Prostate gland (tissue), 2 donors: ENCODE results near the gene OR12D2. TPM values are rescaled to one million over a fixed set of nuclear protein-coding genes. Genes with fewer than 3 reads are reported as not detected.
"Not testable (repeated sequence)": the region's sequence is repeated elsewhere in the genome, so short reads cannot be mapped to it uniquely, and the experiment has no call there.

Source experiments
- DNase-seq: peaks from one replicate; pipeline ENCODE4 v3.0.0-alpha.2; 2019; ENCODE audit warnings: low spot score
- H3K27ac ChIP-seq, 2 donors: fragments of 200-600 bp; sonication (generic); 2 replicates each; pipeline ENCODE4 v1.5.1; 2017 to 2019
- H3K27me3 ChIP-seq: fragments of 200-600 bp; sonication (generic); replicated peaks from 2 replicates; pipeline ENCODE4 v1.5.1; 2019; ENCODE audit not compliant: insufficient read depth
- H3K36me3 ChIP-seq, 2 donors: fragments of 200-600 bp; sonication (generic); 1 replicate in 1 of 2; 2 replicates in 1 of 2; pipeline versions ENCODE4 v1.5.1 to v1.8.1; 2017 to 2019
- H3K4me1 ChIP-seq: fragments of 200-600 bp; sonication (generic); replicated peaks from 2 replicates; pipeline ENCODE4 v1.5.1; 2019
- H3K4me3 ChIP-seq, 2 donors: fragments of 200-600 bp; sonication (generic); 2 replicates each; pipeline ENCODE4 v1.5.1; 2017 to 2019
- H3K9me3 ChIP-seq: fragments of 200-600 bp; sonication (generic); 2 replicates; pipeline ENCODE4 v1.5.1; 2017
- POLR2A ChIP-seq: fragments of 450-650 bp; IDR thresholded peaks from one replicate; pipeline ENCODE4 v1.6.1; 2016; ENCODE audit warnings: antibody characterized with exemption, mild to moderate bottlenecking
- POLR2AphosphoS5 ChIP-seq: sonication (generic); formaldehyde crosslinking; IDR thresholded peaks from one replicate; pipeline ENCODE4 v1.6.1; 2017; ENCODE audit warnings: antibody characterized with exemption
- WGBS: methylation state at CpG from one replicate; pipeline ENCODE4 v1.1.5; 2018; 5-methylcytosine and 5-hydroxymethylcytosine counted together
- intact Hi-C: fragments of 100-400 bp; cut with DNase I; formaldehyde crosslinking; loops from one replicate; pipeline ENCODE4 v1.14.2; 2022
- total RNA-seq, 2 donors: library from RNA; depleted of rRNA; stranded (reverse); fragments of >200 nt; gene quantifications; one replicate each; pipeline ENCODE4 v1.1.0, GENCODE V29; 2016
- TF ChIP-seq, protein P1 (sequence below), 4 experiments: fragments of 200-600 bp in 2 of 4; fragments of 450-650 bp in 2 of 4; sonication (generic) in 2 of 4; IDR thresholded peaks; 1 replicate in 3 of 4; 2 replicates in 1 of 4; pipeline ENCODE4 v1.5.1; 2016 to 2019; ENCODE audit warnings: antibody characterized with exemption in 4 of 4, mild to moderate bottlenecking in 2 of 4, moderate library complexity in 2 of 4

The OR12D2 gene, protein sequence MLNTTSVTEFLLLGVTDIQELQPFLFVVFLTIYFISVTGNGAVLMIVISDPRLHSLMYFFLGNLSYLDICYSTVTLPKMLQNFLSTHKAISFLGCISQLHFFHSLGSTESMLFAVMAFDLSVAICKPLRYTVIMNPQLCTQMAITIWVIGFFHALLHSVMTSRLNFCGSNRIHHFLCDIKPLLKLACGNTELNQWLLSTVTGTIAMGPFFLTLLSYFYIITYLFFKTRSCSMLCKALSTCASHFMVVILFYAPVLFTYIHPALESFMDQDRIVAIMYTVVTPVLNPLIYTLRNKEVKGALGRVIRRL
- total RNA-seq: not detected

DNA sequence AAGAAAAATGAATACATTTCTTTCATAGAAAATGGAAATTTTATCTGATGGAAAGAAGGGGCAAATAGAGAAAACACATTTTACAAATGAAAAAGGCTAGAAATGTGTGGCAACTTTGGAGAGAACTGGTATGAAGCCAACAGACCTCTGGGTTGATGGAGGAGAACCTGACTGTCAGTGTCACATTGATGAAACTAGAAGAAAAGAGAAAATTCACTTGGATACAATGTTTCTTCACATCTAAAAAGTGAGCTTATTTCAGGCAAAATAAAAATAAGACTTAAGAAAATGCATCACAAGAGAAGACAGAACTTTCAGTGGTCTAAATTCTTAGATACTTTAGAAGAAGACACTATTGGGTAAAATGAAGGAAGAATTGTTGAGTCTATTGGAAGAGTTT, at the start of gene OR12D2:
Gene OR12D2, plus strand, starts transcription at position 301 of the 400 bp plus-strand sequence. CDS start 1,069 bp downstream, outside the sequence.
- DNase-seq: no peak
- Histone ChIP-seq H3K9me3 (no peaks in the 10 kb centered on the region), H3K4me1 (no peaks in the 10 kb centered on the region), H3K27me3 (no peaks in the 10 kb centered on the region), H3K36me3 (no peaks in the 10 kb centered on the region), H3K27ac (no peak within 1 kb of the TSS), H3K4me3 (no peak within 1 kb of the TSS)
- TF ChIP-seq POLR2AphosphoS5 (no peak), POLR2A (no peak)
- TF ChIP-seq, protein P1, sequence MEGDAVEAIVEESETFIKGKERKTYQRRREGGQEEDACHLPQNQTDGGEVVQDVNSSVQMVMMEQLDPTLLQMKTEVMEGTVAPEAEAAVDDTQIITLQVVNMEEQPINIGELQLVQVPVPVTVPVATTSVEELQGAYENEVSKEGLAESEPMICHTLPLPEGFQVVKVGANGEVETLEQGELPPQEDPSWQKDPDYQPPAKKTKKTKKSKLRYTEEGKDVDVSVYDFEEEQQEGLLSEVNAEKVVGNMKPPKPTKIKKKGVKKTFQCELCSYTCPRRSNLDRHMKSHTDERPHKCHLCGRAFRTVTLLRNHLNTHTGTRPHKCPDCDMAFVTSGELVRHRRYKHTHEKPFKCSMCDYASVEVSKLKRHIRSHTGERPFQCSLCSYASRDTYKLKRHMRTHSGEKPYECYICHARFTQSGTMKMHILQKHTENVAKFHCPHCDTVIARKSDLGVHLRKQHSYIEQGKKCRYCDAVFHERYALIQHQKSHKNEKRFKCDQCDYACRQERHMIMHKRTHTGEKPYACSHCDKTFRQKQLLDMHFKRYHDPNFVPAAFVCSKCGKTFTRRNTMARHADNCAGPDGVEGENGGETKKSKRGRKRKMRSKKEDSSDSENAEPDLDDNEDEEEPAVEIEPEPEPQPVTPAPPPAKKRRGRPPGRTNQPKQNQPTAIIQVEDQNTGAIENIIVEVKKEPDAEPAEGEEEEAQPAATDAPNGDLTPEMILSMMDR (IDR thresholded peaks at IDR 0.05): no peak
- intact Hi-C loops: no loop called here

DNA sequence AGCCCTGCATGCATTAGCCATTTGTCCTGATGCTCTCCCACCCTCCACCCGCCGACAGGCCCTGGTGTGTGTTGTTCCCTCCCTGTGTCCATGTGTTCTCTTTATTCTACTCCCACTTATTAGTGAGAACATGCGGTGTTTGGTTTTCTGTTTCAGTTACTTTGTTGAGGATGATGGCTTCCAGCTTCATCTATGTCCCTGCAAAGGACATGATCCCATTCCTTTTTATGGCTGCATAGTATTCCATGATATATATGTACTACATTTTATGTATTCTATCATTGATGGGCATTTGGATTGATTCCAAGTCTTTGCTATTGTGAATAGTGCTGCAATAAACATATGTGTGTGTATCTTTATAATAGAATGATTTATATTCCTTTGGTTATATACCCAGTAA, 46.1 kb upstream of the OR12D2 start:
- WGBS: 95% methylated on average over 3 of the region's 3 CpGs

DNA sequence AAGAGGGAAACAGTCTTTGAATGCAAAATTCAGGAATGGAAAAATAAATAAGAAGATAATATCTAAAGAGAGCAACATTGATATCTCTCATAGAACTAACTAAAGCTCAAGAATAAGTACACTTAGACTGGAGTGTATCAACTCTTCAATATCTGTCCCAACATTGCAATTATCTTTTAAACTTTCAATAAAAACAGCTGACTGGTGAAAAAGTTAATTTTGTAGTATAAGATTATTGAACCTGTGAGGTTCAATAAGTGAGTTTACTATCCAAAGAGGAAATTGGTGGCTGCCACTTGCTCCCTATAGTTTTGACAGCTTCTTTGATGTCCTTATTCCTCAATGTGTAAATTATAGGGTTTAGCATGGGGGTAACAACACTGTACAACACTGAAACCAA, 40.5 kb upstream of the OR12D2 start:
- Histone ChIP-seq H3K36me3 (no peaks in the 10 kb centered on the region), H3K4me3 (no peak overlapping the region), H3K9me3 (no peaks in the 10 kb centered on the region), H3K27ac (no peak overlapping the region), H3K27me3 (no peaks in the 10 kb centered on the region), H3K4me1 (no peaks in the 10 kb centered on the region)
- TF ChIP-seq, protein P1 (IDR thresholded peaks at IDR 0.05): no peak
- no peak for TF ChIP-seq POLR2AphosphoS5
- TF ChIP-seq POLR2A: no peak
- DNase-seq: no peak
- intact Hi-C loops: no loop called here

More for the DNA sequence above, 46.1 kb upstream of the OR12D2 start:
- H3K4me1 ChIP-seq, H3K27me3 ChIP-seq, H3K4me3 ChIP-seq, H3K36me3 ChIP-seq, H3K9me3 ChIP-seq, intact Hi-C loops, H3K27ac ChIP-seq, DNase-seq: not testable (repeated sequence)

DNA sequence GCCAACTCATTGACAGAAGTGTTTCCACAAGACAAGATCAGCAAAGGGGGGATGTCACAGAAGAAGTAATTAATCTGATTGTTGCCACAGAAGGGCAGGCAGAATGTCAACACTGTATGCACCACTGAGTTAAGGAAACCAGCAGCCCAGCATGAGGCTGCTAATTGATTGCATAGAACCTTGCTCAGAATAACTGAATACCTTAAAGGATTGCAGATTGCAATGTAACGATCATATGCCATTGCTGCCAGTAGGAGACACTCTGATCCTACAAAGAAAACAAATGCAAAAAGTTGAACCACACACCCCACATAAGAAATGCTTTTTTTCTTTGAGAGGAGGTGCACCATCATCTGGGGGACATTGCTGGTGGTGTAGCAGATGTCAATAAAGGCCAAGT, 39.8 kb upstream of the OR12D2 start:
- no peak for TF ChIP-seq POLR2A
- TF ChIP-seq POLR2AphosphoS5: no peak
- TF ChIP-seq, protein P1 (IDR thresholded peaks at IDR 0.05): no peak
- no peak for DNase-seq
- Histone ChIP-seq H3K4me3 (no peak overlapping the region), H3K4me1 (no peaks in the 10 kb centered on the region), H3K36me3 (no peaks in the 10 kb centered on the region), H3K27me3 (no peaks in the 10 kb centered on the region), H3K27ac (no peak overlapping the region), H3K9me3 (no peaks in the 10 kb centered on the region)
- intact Hi-C loops: no loop called here
- WGBS: 35% methylated on average over 1 of the region's 1 CpG

DNA sequence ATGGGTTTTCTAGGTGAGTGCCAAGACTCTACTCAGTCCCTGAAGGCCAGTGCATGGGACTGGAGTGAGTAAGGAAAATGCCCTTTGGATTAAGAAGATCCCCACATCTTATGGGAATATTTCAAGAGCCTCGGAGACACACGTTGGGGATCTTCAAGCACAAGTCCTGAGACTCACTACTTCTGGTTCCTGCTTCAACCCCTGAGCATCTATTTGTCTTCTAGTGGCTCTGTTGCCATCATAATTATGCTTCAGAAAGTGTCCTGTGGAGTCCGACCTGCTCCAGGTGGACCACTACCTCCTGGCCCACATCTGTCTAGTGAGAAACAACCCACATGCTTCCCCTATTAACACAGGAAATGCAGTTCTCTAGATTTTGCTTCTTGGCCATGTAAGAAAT, 26.7 kb upstream of the OR12D2 start, which contains the start of gene OR5V1:
Gene OR5V1, minus strand, starts transcription at position 101 of the 400 bp plus-strand sequence. CDS start 12,670 bp downstream, outside the sequence.
- no peak within 1 kb of the TSS for H3K4me3 ChIP-seq
- no peaks in the 10 kb centered on the region for H3K36me3 ChIP-seq
- intact Hi-C loops: no loop called here
- H3K27me3 ChIP-seq: no peaks in the 10 kb centered on the region
- no peak within 1 kb of the TSS for H3K27ac ChIP-seq
- DNase-seq: no peak
- WGBS: 87% methylated on average over 3 of the region's 3 CpGs
- H3K4me1 ChIP-seq: no peaks in the 10 kb centered on the region
- H3K9me3 ChIP-seq: no peaks in the 10 kb centered on the region
- TF ChIP-seq POLR2AphosphoS5 (no peak), POLR2A (no peak)
- TF ChIP-seq, protein P1 (IDR thresholded peaks at IDR 0.05): no peak
